BE2C (cell line): Measurements from ENCODE around the gene COL23A1.

Experiments used
- DNase-seq: peaks from one replicate; pipeline ENCODE4 v3.0.0-alpha.2; 2020
- H3K27me3 ChIP-seq: fragments of 250-450 bp; sonication (Bioruptor Pico); 2 replicates; pipeline ENCODE4 v1.5.1; 2020; ENCODE audit warnings: mild to moderate bottlenecking
- H3K36me3 ChIP-seq: fragments of 250-450 bp; sonication (Bioruptor Pico); 2 replicates; pipeline ENCODE4 v1.5.1; 2020; ENCODE audit warnings: mild to moderate bottlenecking
- H3K4me1 ChIP-seq: fragments of 250-450 bp; sonication (Bioruptor Pico); 2 replicates; pipeline ENCODE4 v1.5.1; 2020
- H3K4me3 ChIP-seq: 2 replicates; pipeline ENCODE4 v1.5.1; 2011; ENCODE audit warnings: low read depth, low read length
- H3K9me3 ChIP-seq: fragments of 250-450 bp; sonication (Bioruptor Pico); 2 replicates; pipeline ENCODE4 v1.5.1; 2020
- TF ChIP-seq, protein P1 (sequence below): IDR thresholded peaks from 2 replicates; pipeline ENCODE4 v1.5.1; 2012; ENCODE audit warnings: mild to moderate bottlenecking, low read depth, low read length

Gene COL23A1

DNA sequence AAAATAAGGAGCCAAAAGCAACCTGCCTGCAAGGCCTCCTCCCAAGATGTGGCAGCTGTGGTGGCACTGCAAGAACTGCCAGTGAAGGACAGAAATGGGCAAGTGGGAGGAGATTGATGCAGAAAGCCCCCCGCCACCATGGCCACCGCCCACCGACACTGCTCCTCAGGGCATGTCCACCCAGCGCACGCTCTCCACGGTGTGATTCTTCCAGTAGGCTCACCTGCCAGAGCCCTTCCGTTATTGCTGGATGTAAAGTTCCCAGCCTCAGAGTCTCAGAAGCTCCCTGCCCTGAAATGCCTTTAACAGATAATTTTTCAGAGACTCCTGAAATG lies 202.4 kb downstream of the COL23A1 start:
- H3K36me3 ChIP-seq: no peaks in the 10 kb centered on the region
- H3K27me3 ChIP-seq: no peaks in the 10 kb centered on the region
- H3K4me3 ChIP-seq: no peak overlapping the region
- H3K4me1 ChIP-seq: no peaks in the 10 kb centered on the region
- TF ChIP-seq, protein P1, sequence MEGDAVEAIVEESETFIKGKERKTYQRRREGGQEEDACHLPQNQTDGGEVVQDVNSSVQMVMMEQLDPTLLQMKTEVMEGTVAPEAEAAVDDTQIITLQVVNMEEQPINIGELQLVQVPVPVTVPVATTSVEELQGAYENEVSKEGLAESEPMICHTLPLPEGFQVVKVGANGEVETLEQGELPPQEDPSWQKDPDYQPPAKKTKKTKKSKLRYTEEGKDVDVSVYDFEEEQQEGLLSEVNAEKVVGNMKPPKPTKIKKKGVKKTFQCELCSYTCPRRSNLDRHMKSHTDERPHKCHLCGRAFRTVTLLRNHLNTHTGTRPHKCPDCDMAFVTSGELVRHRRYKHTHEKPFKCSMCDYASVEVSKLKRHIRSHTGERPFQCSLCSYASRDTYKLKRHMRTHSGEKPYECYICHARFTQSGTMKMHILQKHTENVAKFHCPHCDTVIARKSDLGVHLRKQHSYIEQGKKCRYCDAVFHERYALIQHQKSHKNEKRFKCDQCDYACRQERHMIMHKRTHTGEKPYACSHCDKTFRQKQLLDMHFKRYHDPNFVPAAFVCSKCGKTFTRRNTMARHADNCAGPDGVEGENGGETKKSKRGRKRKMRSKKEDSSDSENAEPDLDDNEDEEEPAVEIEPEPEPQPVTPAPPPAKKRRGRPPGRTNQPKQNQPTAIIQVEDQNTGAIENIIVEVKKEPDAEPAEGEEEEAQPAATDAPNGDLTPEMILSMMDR: no peak
- DNase-seq: no peak
- no peaks in the 10 kb centered on the region for H3K9me3 ChIP-seq

DNA sequence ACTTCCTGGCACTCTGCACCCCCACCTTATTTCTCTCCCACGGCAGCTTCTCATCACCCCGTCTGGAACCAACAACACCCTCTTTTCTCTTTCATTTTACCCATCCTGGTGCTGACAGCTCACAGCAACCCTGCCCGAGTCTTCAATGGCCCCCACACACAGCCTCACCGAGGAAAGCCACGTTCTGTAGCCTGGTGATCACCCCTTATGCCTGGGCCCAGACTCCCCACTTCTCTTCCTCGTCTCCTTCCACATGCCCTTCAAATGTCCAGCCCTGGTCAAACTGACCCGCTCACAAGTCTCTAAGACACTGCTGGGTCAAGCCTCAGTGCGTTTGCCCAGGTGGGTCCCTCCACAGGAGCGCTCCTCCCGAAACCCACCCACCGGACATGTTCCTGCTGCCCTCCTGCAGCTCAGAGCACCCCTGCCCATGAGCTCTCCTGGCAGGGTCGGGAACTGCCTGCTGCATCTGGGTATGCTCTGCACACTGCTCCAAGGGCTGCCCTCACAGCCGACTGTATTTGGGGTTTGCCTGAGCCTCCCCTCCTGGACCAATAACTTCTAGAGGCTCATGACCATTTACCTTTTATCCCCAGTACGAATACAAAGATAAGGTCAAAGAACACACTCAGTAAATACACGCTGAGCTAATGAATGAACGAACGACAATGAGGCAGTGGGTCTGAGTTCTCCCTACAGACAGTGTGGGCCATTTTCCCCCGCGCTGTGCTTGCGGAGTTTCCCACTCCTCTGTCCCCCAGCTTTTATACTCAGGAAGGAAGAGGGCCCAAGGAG lies 202.9 kb downstream of the COL23A1 start:
- no peaks in the 10 kb centered on the region for H3K36me3 ChIP-seq
- no peak overlapping the region for H3K4me3 ChIP-seq
- no peaks in the 10 kb centered on the region for H3K27me3 ChIP-seq
- H3K4me1 ChIP-seq: no peaks in the 10 kb centered on the region
- TF ChIP-seq, protein P1: no peak
- DNase-seq: no peak
- H3K9me3 ChIP-seq: no peaks in the 10 kb centered on the region

DNA sequence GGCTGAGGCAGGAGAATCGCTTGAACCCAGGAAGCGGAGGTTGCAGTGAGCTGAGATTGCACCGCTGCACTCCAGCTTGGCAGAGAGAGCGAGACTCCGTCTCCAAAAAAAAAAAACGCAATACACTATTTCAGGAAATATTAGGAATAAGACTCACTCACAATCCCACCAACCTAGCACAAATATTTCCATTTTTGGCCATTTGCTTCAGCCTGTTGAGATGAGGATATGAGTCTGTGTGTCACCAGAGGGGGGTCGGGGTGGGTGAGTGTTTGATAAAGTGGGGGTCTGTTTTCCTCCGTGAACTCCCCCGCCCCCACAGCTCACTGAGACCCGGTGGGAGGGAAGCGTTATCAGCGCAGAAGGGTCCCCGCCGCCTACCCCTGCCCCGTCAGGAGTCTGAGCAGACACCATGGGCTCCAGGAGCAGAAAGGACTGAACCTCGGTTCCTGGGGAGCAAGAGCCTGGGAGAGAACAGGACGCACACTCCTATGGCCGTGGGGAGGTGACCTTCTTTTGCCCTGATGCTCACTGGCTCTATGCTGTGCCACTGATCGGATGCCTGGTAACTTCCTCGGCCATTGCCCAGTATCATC lies 203.8 kb downstream of the COL23A1 start:
- Histone ChIP-seq H3K27me3 (no peaks in the 10 kb centered on the region), H3K4me3 (no peak overlapping the region), H3K4me1 (no peaks in the 10 kb centered on the region), H3K9me3 (no peaks in the 10 kb centered on the region), H3K36me3 (no peaks in the 10 kb centered on the region)
- TF ChIP-seq, protein P1: no peak
- no peak for DNase-seq

DNA sequence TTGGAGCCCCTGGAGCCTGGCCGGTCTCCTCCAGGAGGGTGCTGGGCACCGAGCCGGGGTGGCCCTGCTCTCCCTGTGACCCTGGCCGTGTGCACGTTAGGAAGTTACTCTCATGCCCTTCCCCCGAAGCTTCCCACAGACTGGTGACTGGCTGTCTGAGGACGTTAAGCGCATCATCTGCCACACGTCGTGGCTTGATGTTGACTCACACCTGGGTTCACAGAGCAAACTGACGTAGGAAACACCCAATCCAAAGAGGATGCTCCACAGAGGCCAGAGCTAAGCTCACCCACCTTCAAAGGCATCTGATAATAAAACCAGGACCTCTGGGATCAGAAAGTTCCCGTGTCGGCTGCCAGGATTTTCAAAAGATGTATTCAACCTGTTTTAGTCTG lies 204.7 kb downstream of the COL23A1 start:
- Histone ChIP-seq H3K27me3 (no peaks in the 10 kb centered on the region), H3K4me3 (no peak overlapping the region), H3K36me3 (no peaks in the 10 kb centered on the region), H3K9me3 (no peaks in the 10 kb centered on the region), H3K4me1 (no peaks in the 10 kb centered on the region)
- no peak for DNase-seq
- TF ChIP-seq, protein P1: no peak

DNA sequence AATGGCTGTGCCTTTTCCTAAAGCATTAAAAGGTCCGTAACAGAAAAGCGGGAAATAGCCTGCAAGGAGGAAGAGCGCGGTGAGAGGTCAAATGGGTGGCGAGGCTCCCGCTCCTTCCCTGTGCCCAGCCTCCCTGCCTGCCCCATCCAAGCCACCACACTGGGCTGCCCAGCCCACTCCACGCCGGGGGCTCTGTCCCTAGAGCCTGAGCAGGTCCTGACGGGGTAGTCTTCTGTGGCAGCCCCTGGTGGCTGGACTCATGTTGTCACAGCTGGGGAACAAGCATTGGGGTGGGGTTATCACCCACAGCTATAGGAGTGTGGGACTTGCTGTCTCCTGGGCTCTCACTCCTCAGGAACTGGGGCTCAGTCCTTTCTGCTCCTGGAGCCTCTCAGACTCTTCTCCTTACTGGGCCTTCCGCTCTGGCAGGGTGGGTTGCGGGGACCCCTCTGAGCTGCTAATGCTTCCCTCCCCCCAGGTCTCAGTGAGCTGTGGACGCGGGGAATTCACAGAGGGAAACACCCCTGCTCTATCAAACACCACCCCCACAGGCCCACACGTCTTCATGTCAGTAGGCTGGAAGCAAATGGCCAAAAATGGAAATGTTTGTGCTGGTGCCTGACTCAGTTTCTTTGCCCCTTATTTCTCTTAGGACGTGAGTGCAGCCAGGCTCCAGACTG lies 205.2 kb downstream of the COL23A1 start:
- no peak overlapping the region for H3K4me3 ChIP-seq
- H3K4me1 ChIP-seq: no peaks in the 10 kb centered on the region
- H3K27me3 ChIP-seq: no peaks in the 10 kb centered on the region
- no peaks in the 10 kb centered on the region for H3K36me3 ChIP-seq
- TF ChIP-seq, protein P1: no peak
- no peak for DNase-seq
- H3K9me3 ChIP-seq: no peaks in the 10 kb centered on the region
